ENCODE results near the gene KCND3.

Gene KCND3

GRCh38 chr1:111784273-111784901, 205.1 kb downstream of the KCND3 start:
- no peak overlapping the region for H3K4me3 ChIP-seq (ENCODE audit: low read depth, low read length)
- DNase-seq (ENCODE audit: low read depth): no peak
- TF ChIP-seq CTCF (IDR thresholded peaks at IDR 0.05; ENCODE audit: low read depth, low read length, missing control alignments): no peak

GRCh38 chr1:111779546-111779945, 209.9 kb downstream of the KCND3 start:
- no peak for TF ChIP-seq CTCF (IDR thresholded peaks at IDR 0.05; ENCODE audit: low read depth, low read length, missing control alignments)
- H3K4me3 ChIP-seq (ENCODE audit: low read depth, low read length): no peak overlapping the region
- no peak for DNase-seq (ENCODE audit: low read depth)

- no peak for TF ChIP-seq CTCF (IDR thresholded peaks at IDR 0.05; ENCODE audit: low read depth, low read length, missing control alignments)
- DNase-seq (ENCODE audit: low read depth): no peak
- H3K4me3 ChIP-seq (ENCODE audit: low read depth, low read length): no peak overlapping the region
Measured at GRCh38 chr1:111778541-111779051, 210.9 kb downstream of the KCND3 start.

- H3K4me3 ChIP-seq (ENCODE audit: low read depth, low read length): no peak overlapping the region
- TF ChIP-seq CTCF (IDR thresholded peaks at IDR 0.05; ENCODE audit: low read depth, low read length, missing control alignments): no peak
Measured at GRCh38 chr1:111778066-111778465, 211.4 kb downstream of the KCND3 start.

GRCh38 chr1:111777301-111777700, 212.2 kb downstream of the KCND3 start:
- no peak for DNase-seq (ENCODE audit: low read depth)
- TF ChIP-seq CTCF (IDR thresholded peaks at IDR 0.05; ENCODE audit: low read depth, low read length, missing control alignments): no peak

More at GRCh38 chr1:111778066-111778465, 211.4 kb downstream of the KCND3 start:
- DNase-seq (ENCODE audit: low read depth): no peak

GRCh38 chr1:111776861-111777260, 212.6 kb downstream of the KCND3 start:
- no peak for DNase-seq (ENCODE audit: low read depth)
- no peak for TF ChIP-seq CTCF (IDR thresholded peaks at IDR 0.05; ENCODE audit: low read depth, low read length, missing control alignments)
- H3K4me3 ChIP-seq (ENCODE audit: low read depth, low read length): no peak overlapping the region

More at GRCh38 chr1:111777301-111777700, 212.2 kb downstream of the KCND3 start:
- no peak overlapping the region for H3K4me3 ChIP-seq (ENCODE audit: low read depth, low read length)

GRCh38 chr1:111776391-111776790, 213.1 kb downstream of the KCND3 start:
- H3K4me3 ChIP-seq (ENCODE audit: low read depth, low read length): no peak overlapping the region
- TF ChIP-seq CTCF (IDR thresholded peaks at IDR 0.05; ENCODE audit: low read depth, low read length, missing control alignments): no peak
- no peak for DNase-seq (ENCODE audit: low read depth)
